Measurements from ENCODE around the gene PLXNA2. TPM values are rescaled to one million over a fixed set of nuclear protein-coding genes. Genes with fewer than 3 reads are reported as not detected.

The PLXNA2 gene
- polyA plus RNA-seq, 1 of the 3 experiments (the other 2 are of a cell fraction), result 8.5 TPM

DNA sequence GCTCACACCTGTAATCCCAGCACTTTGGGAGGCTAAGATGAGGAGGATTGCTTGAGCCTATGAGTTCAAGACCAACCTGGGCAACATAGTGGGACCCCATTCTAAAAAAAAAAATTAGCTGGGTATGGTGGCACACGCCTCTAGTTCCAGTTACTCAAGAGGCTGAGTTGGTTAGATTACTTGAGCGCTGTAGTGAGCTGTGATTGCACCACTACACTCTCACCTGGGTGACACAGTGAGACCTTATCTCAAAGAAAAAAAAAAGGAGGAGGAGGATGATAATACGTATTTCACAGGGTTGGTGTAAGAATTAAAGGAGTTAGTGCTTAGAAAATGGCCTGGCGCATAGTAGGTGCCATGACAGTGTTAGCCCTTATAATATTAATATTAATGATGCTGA, 144.1 kb downstream of the PLXNA2 start (continued):
- TF ChIP-seq, protein P1, sequence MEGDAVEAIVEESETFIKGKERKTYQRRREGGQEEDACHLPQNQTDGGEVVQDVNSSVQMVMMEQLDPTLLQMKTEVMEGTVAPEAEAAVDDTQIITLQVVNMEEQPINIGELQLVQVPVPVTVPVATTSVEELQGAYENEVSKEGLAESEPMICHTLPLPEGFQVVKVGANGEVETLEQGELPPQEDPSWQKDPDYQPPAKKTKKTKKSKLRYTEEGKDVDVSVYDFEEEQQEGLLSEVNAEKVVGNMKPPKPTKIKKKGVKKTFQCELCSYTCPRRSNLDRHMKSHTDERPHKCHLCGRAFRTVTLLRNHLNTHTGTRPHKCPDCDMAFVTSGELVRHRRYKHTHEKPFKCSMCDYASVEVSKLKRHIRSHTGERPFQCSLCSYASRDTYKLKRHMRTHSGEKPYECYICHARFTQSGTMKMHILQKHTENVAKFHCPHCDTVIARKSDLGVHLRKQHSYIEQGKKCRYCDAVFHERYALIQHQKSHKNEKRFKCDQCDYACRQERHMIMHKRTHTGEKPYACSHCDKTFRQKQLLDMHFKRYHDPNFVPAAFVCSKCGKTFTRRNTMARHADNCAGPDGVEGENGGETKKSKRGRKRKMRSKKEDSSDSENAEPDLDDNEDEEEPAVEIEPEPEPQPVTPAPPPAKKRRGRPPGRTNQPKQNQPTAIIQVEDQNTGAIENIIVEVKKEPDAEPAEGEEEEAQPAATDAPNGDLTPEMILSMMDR (IDR thresholded peaks at IDR 0.05), result no peak

DNA sequence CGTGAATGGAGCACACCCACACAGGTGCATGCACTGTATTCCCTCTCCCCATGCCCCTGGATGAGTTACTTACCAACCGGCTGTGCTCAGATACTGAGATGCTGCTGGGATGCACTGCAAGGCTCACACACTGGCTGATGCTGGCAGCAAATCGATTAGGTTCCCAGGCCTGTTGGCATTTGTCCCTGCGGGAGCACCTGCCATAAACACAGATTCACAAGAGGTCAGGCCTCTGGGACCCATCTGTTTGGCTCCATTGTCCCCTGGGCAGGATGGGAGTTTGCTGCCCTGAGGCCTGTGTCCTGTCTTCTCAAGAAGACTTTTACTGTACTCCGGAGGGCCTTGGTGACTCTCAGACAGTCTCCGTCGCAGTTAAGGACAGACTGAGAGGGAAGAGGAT, 145.4 kb downstream of the PLXNA2 start:
- Histone ChIP-seq H3F3A (replicated peaks; ENCODE audit: insufficient read depth) (peaks cover 4% of the 10 kb centered on the region), H3K36me3 (replicated peaks in 1 of 2; ENCODE audit: control insufficient read depth in 1 of 2, insufficient read depth in 2 of 2, low read length in 1 of 2) (peaks cover 23 to 37% of the 10 kb centered on the region in 2 experiments), H3K9me3 (no peaks in the 10 kb centered on the region), H3K9me2 (no peaks in the 10 kb centered on the region), H3K4me3 (ENCODE audit: low read depth in 2 of 2, low read length in 1 of 2) (no peak overlapping the region), H3K27me3 (ENCODE audit: insufficient read depth) (no peaks in the 10 kb centered on the region), H3K79me2 (ENCODE audit: insufficient read depth) (no peaks in the 10 kb centered on the region), H4K20me1 (ENCODE audit: insufficient read depth) (no peaks in the 10 kb centered on the region), H3K4me1 (ENCODE audit: control insufficient read depth in 1 of 2, insufficient read depth in 2 of 2, low read depth in 1 of 2, low read length in 1 of 2) (peaks cover 6 to 30% of the 10 kb centered on the region in 2 experiments), H3K27ac (ENCODE audit: low read depth in 2 of 2, low read length in 1 of 2) (no peak overlapping the region), H3K9ac (no peak overlapping the region), H2AFZ (ENCODE audit: low read depth) (no peak overlapping the region), H3K4me2 (no peak overlapping the region)
- ChIA-PET CTCF (no interaction called here), POLR2A (no interaction called here)
- TF ChIP-seq, protein P2, sequence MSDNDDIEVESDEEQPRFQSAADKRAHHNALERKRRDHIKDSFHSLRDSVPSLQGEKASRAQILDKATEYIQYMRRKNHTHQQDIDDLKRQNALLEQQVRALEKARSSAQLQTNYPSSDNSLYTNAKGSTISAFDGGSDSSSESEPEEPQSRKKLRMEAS (IDR thresholded peaks at IDR 0.05; ENCODE audit: low read depth), result no peak
- TF ChIP-seq GATA2 (CRISPR knock-in tag; IDR thresholded peaks at IDR 0.05) (no peak), MXI1 (IDR thresholded peaks at IDR 0.05; ENCODE audit: low read depth, low read length) (no peak)
- WGBS (ENCODE audit: low lambda C conversion rate), result 91% methylated on average over 7 of the region's 7 CpGs
- DNase-seq, result no peak

DNA sequence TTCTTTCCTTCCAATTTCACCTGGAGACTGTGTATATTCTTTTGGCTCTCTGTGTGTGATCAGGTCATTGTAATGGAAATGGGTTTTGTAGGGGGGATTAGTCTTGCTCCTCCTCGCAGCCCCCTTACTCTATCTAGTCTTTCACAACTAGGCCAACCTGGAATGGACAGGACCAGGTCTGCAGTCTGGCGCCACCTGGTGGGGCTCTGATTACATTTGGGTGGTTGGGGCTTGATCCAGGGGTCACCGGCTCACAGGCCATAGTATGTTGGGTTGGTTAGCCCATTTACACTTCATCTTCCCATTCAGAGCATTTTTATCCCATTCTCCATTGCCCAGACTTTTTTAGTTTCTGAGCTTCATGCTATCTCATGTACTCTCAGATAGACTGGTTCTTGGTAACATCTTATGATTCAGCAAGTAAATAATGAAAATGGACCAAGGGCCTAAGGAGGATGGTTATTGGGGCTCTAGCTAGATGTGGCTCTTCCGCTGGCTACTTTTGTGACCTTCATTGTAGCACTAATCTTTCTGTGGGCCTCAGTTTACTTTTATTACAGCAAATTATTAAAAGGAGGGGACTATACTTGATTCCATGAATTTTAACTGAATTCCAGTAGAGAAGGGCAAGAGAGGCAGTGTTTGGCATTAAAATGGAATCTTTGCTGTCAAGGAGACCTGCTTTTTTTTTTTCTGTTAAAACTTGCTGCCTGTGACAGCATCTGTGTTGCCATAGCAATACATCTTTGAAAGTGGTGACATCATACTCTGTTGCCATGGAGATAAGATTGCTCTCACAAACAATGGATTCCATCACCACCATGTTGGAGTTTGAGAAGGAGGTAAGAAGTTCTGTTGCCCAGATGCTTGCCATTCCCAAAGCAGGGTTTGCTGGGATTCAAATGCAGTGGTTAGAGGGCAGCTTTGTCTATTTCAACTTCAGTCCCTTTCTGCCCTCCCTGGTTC, 150.1 kb downstream of the PLXNA2 start:
- Histone ChIP-seq H3K9ac (peak overlapping the region; percentile 34; the same call in 1 of the 2 replicates), H3K4me2 (no peak overlapping the region), H3K79me2 (ENCODE audit: insufficient read depth) (no peaks in the 10 kb centered on the region), H3K9me2 (no peaks in the 10 kb centered on the region), H3K4me3 (ENCODE audit: low read depth in 2 of 2, low read length in 1 of 2) (peak overlapping the region in 1 of 2 experiments; percentile 8; a peak in 1 of 4 replicates), H3K4me1 (ENCODE audit: control insufficient read depth in 1 of 2, insufficient read depth in 2 of 2, low read depth in 1 of 2, low read length in 1 of 2) (peaks cover 1 to 24% of the 10 kb centered on the region in 2 experiments; a peak in 2 of 4 replicates), H3K27me3 (ENCODE audit: insufficient read depth) (no peaks in the 10 kb centered on the region), H2AFZ (ENCODE audit: low read depth) (no peak overlapping the region), H3K36me3 (replicated peaks in 1 of 2; ENCODE audit: control insufficient read depth in 1 of 2, insufficient read depth in 2 of 2, low read length in 1 of 2) (peaks cover 48 to 70% of the 10 kb centered on the region in 2 experiments), H3K9me3 (no peaks in the 10 kb centered on the region), H4K20me1 (ENCODE audit: insufficient read depth) (no peaks in the 10 kb centered on the region), H3F3A (replicated peaks; ENCODE audit: insufficient read depth) (peaks cover 4% of the 10 kb centered on the region), H3K27ac (ENCODE audit: low read depth in 2 of 2, low read length in 1 of 2) (peak overlapping the region in 1 of 2 experiments; percentile 71; a peak in 2 of 4 replicates)
- peak; percentile 67 for DNase-seq
- TF ChIP-seq RCOR1 (IDR thresholded peaks at IDR 0.05; ENCODE audit: low read length) (no peak), MXI1 (IDR thresholded peaks at IDR 0.05; ENCODE audit: low read depth, low read length) (no peak), MEF2A (IDR thresholded peaks at IDR 0.05; ENCODE audit: borderline replicate concordance, low read depth) (no peak), TCF12 (IDR thresholded peaks at IDR 0.05) (no peak), SMC3 (IDR thresholded peaks at IDR 0.05; ENCODE audit: low read depth, low read length) (peak; percentile 82), RAD21 (IDR thresholded peaks at IDR 0.05; ENCODE audit: low read length) (peak; percentile 83)
- TF ChIP-seq, protein P1 (IDR thresholded peaks at IDR 0.05), result peak; percentile 88
- 55% methylated on average over 4 of the region's 4 CpGs for WGBS (ENCODE audit: low lambda C conversion rate)
- ChIA-PET POLR2A (no interaction called here), CTCF (interaction anchor here (0.6 to 10.9 kb wide), 50 partner anchors 9 to 1155 kb away, joined by 3 to 275 read pairs (median 5); partner anchors contain the start of gene PLXNA2)

Measured in SK-N-SH (cell line).